ENCODE measurements around the gene TTR. TPM values are rescaled to one million over a fixed set of nuclear protein-coding genes. Genes with fewer than 3 reads are reported as not detected.

Gene TTR
- total RNA-seq, 1 experiment from 2014 or later = 139 TPM

- Mint-ChIP-seq H3K36me3 (ENCODE audit: insufficient read depth, unreplicated experiment) (peaks cover 4% of the 10 kb centered on the region), H3K4me1 (ENCODE audit: low read depth, unreplicated experiment) (peaks cover 17% of the 10 kb centered on the region), H3K27me3 (ENCODE audit: insufficient read depth, unreplicated experiment) (no peaks in the 10 kb centered on the region), H3K27ac (ENCODE audit: unreplicated experiment) (no peak overlapping the region), H3K4me3 (ENCODE audit: unreplicated experiment) (no peak overlapping the region), H3K9me3 (ENCODE audit: unreplicated experiment) (no peaks in the 10 kb centered on the region)
- Histone ChIP-seq H3K4me3 (ENCODE audit: low read depth, low read length) (no peak overlapping the region), H3K27me3 (replicated peaks; ENCODE audit: control insufficient read depth, insufficient read depth, low read length) (no peaks in the 10 kb centered on the region), H3K36me3 (ENCODE audit: control insufficient read depth, insufficient read depth, low read length) (no peaks in the 10 kb centered on the region), H3K9me3 (no peaks in the 10 kb centered on the region), H3K4me1 (peaks cover under 1% of the 10 kb centered on the region; the same call in 1 of the 2 replicates)
- no TSS peak for BruUV-seq (replicated peaks)
- intact Hi-C loops (cut with micrococcal nuclease; ENCODE audit: unreplicated experiment) = no loop called here
- TF ChIP-seq CTCF (IDR thresholded peaks at IDR 0.05; ENCODE audit: insufficient read depth in 1 of 2, low read depth in 1 of 2, low read length in 1 of 2, severe bottlenecking in 1 of 2, unreplicated experiment in 1 of 2) = no peak
- CTCF ChIA-PET = no interaction called here
- POLR2A ChIA-PET = no interaction called here
- DNase-seq = no peak
Observed at GRCh38 chr18:31575515-31576257, 16.0 kb upstream of the TTR start.

GRCh38 chr18:31576670-31577069, 15.0 kb upstream of the TTR start:
- Mint-ChIP-seq H3K27ac (ENCODE audit: unreplicated experiment) (no peak overlapping the region), H3K36me3 (ENCODE audit: insufficient read depth, unreplicated experiment) (no peaks in the 10 kb centered on the region), H3K4me3 (ENCODE audit: unreplicated experiment) (no peak overlapping the region), H3K4me1 (ENCODE audit: low read depth, unreplicated experiment) (peaks cover 17% of the 10 kb centered on the region), H3K9me3 (ENCODE audit: unreplicated experiment) (no peaks in the 10 kb centered on the region), H3K27me3 (ENCODE audit: insufficient read depth, unreplicated experiment) (no peaks in the 10 kb centered on the region)
- no TSS peak for BruUV-seq (replicated peaks)
- DNase-seq = no peak
- H3K4me3 ChIP-seq (ENCODE audit: low read depth, low read length) = no peak overlapping the region
- TF ChIP-seq CTCF (IDR thresholded peaks at IDR 0.05; ENCODE audit: insufficient read depth in 1 of 2, low read depth in 1 of 2, low read length in 1 of 2, severe bottlenecking in 1 of 2, unreplicated experiment in 1 of 2) = no peak
- CTCF ChIA-PET = no interaction called here
- peaks cover 11% of the 10 kb centered on the region for H3K4me1 ChIP-seq
- POLR2A ChIA-PET = no interaction called here
- H3K9me3 ChIP-seq = no peaks in the 10 kb centered on the region
- H3K27me3 ChIP-seq (replicated peaks; ENCODE audit: control insufficient read depth, insufficient read depth, low read length) = no peaks in the 10 kb centered on the region
- intact Hi-C loops (cut with micrococcal nuclease; ENCODE audit: unreplicated experiment) = no loop called here
- no peaks in the 10 kb centered on the region for H3K36me3 ChIP-seq (ENCODE audit: control insufficient read depth, insufficient read depth, low read length)

- Histone ChIP-seq H3K4me3 (ENCODE audit: low read depth, low read length) (no peak overlapping the region), H3K9me3 (no peaks in the 10 kb centered on the region), H3K4me1 (peaks cover 16% of the 10 kb centered on the region), H3K36me3 (ENCODE audit: control insufficient read depth, insufficient read depth, low read length) (no peaks in the 10 kb centered on the region), H3K27me3 (replicated peaks; ENCODE audit: control insufficient read depth, insufficient read depth, low read length) (no peaks in the 10 kb centered on the region)
- no peak for TF ChIP-seq CTCF (IDR thresholded peaks at IDR 0.05; ENCODE audit: insufficient read depth in 1 of 2, low read depth in 1 of 2, low read length in 1 of 2, severe bottlenecking in 1 of 2, unreplicated experiment in 1 of 2)
- Mint-ChIP-seq H3K4me3 (ENCODE audit: unreplicated experiment) (no peak overlapping the region), H3K36me3 (ENCODE audit: insufficient read depth, unreplicated experiment) (no peaks in the 10 kb centered on the region), H3K9me3 (ENCODE audit: unreplicated experiment) (no peaks in the 10 kb centered on the region), H3K27ac (ENCODE audit: unreplicated experiment) (no peak overlapping the region), H3K4me1 (ENCODE audit: low read depth, unreplicated experiment) (peaks cover 17% of the 10 kb centered on the region), H3K27me3 (ENCODE audit: insufficient read depth, unreplicated experiment) (no peaks in the 10 kb centered on the region)
- POLR2A ChIA-PET = no interaction called here
- CTCF ChIA-PET = no interaction called here
- no TSS peak for BruUV-seq (replicated peaks)
- intact Hi-C loops (cut with micrococcal nuclease; ENCODE audit: unreplicated experiment) = no loop called here
- no peak for DNase-seq
Observed at GRCh38 chr18:31577195-31577594, 14.5 kb upstream of the TTR start.

Data from Caco-2 (cell line).